IPS DF 6.9 (cell line): ENCODE measurements around the gene GABRP.
"Not testable (repeated sequence)": the region's sequence is repeated elsewhere in the genome, so short reads cannot be mapped to it uniquely, and the experiment has no call there.

Experiments used
- DNase-seq: peaks from one replicate; pipeline ENCODE4 v3.0.0-alpha.2; 2013; ENCODE audit warnings: low read depth, low spot score
- H3K27ac ChIP-seq: one replicate; pipeline ENCODE4 v1.5.1; 2013; ENCODE audit warnings: low read length, control low read depth
- H3K27me3 ChIP-seq: 2 replicates; pipeline ENCODE4 v1.6.1; 2013; ENCODE audit warnings: mild to moderate bottlenecking, low read length; ENCODE audit not compliant: control insufficient read depth, insufficient read depth
- H3K36me3 ChIP-seq: 2 replicates; pipeline ENCODE4 v1.6.1; 2013; ENCODE audit warnings: low read length; ENCODE audit not compliant: control insufficient read depth, insufficient read depth
- H3K4me1 ChIP-seq: 2 replicates; pipeline ENCODE4 v1.6.1; 2013; ENCODE audit warnings: low read length; ENCODE audit not compliant: control insufficient read depth, insufficient read depth
- H3K4me3 ChIP-seq: 2 replicates; pipeline ENCODE4 v1.5.1; 2013; ENCODE audit warnings: mild to moderate bottlenecking, low read length
- H3K9me3 ChIP-seq: 2 replicates; pipeline ENCODE4 v1.6.1; 2013; ENCODE audit warnings: low read length, inconsistent platforms; ENCODE audit not compliant: control insufficient read depth, insufficient read depth
- whole genome bisulfite sequencing: extraction: QIAGEN DNeasy Blood & Tissue Kit; methylation state at CpG from one replicate; pipeline ENCODE4 v1.1.7; 2013; ENCODE audit warnings: mixed read lengths, missing lambda C conversion rate; ENCODE audit not compliant: insufficient read length, insufficient coverage; 5-methylcytosine and 5-hydroxymethylcytosine counted together

GABRP gene

GRCh38 chr5:170832241-170832640 lies 48.7 kb downstream of the GABRP start:
- DNase-seq: no peak
- no peak overlapping the region for H3K27ac ChIP-seq
- H3K27me3 ChIP-seq: no peaks in the 10 kb centered on the region
- H3K36me3 ChIP-seq: no peaks in the 10 kb centered on the region
- H3K4me3 ChIP-seq: no peak overlapping the region
- WGBS: no CpG with 5 or more reads among the region's 7 CpGs
- no peaks in the 10 kb centered on the region for H3K4me1 ChIP-seq
- H3K9me3 ChIP-seq: no peaks in the 10 kb centered on the region

GRCh38 chr5:170833981-170834380 lies 50.5 kb downstream of the GABRP start:
- WGBS: no CpG with 5 or more reads among the region's 2 CpGs
- H3K27ac ChIP-seq, H3K27me3 ChIP-seq, DNase-seq, H3K36me3 ChIP-seq, H3K4me3 ChIP-seq, H3K4me1 ChIP-seq, H3K9me3 ChIP-seq: not testable (repeated sequence)

- no peak for DNase-seq
- no peaks in the 10 kb centered on the region for H3K4me1 ChIP-seq
- no peaks in the 10 kb centered on the region for H3K9me3 ChIP-seq
- no peaks in the 10 kb centered on the region for H3K27me3 ChIP-seq
- no peak overlapping the region for H3K27ac ChIP-seq
- WGBS: no CpG with 5 or more reads among the region's 4 CpGs
- H3K36me3 ChIP-seq: no peaks in the 10 kb centered on the region
- no peak overlapping the region for H3K4me3 ChIP-seq
These were observed 52.7 kb downstream of the GABRP start for GRCh38 chr5:170836226-170836625.

GRCh38 chr5:170843870-170844269 lies 60.3 kb downstream of the GABRP start:
- no peak overlapping the region for H3K27ac ChIP-seq
- no CpG with 5 or more reads among the region's 2 CpGs for WGBS
- no peak overlapping the region for H3K4me3 ChIP-seq

GRCh38 chr5:170844651-170845050 lies 61.1 kb downstream of the GABRP start:
- WGBS: no CpG with 5 or more reads among the region's 2 CpGs
- Histone ChIP-seq H3K9me3 (no peaks in the 10 kb centered on the region), H3K36me3 (no peaks in the 10 kb centered on the region), H3K4me1 (no peaks in the 10 kb centered on the region), H3K27ac (no peak overlapping the region), H3K4me3 (no peak overlapping the region), H3K27me3 (no peaks in the 10 kb centered on the region)
- no peak for DNase-seq

More at GRCh38 chr5:170843870-170844269, 60.3 kb downstream of the GABRP start:
- no peaks in the 10 kb centered on the region for H3K9me3 ChIP-seq
- H3K36me3 ChIP-seq: no peaks in the 10 kb centered on the region
- no peak for DNase-seq
- no peaks in the 10 kb centered on the region for H3K4me1 ChIP-seq
- no peaks in the 10 kb centered on the region for H3K27me3 ChIP-seq

- H3K9me3 ChIP-seq: no peaks in the 10 kb centered on the region
- H3K4me1 ChIP-seq: no peaks in the 10 kb centered on the region
- no peaks in the 10 kb centered on the region for H3K27me3 ChIP-seq
- H3K36me3 ChIP-seq: no peaks in the 10 kb centered on the region
- no peak overlapping the region for H3K27ac ChIP-seq
- DNase-seq: no peak
- no peak overlapping the region for H3K4me3 ChIP-seq
These were observed 62.9 kb downstream of the GABRP start for GRCh38 chr5:170846416-170846815.

GRCh38 chr5:170846846-170847245 lies 63.3 kb downstream of the GABRP start:
- no peaks in the 10 kb centered on the region for H3K9me3 ChIP-seq
- no peak overlapping the region for H3K4me3 ChIP-seq
- H3K27me3 ChIP-seq: no peaks in the 10 kb centered on the region
- no peak for DNase-seq
- H3K27ac ChIP-seq: no peak overlapping the region
- no peaks in the 10 kb centered on the region for H3K36me3 ChIP-seq
- H3K4me1 ChIP-seq: no peaks in the 10 kb centered on the region

- no peak for DNase-seq
- Histone ChIP-seq H3K9me3 (no peaks in the 10 kb centered on the region), H3K36me3 (no peaks in the 10 kb centered on the region), H3K4me3 (no peak overlapping the region), H3K4me1 (no peaks in the 10 kb centered on the region), H3K27me3 (no peaks in the 10 kb centered on the region), H3K27ac (no peak overlapping the region)
- no CpG with 5 or more reads among the region's 5 CpGs for WGBS
These were observed 64.5 kb downstream of the GABRP start for GRCh38 chr5:170848033-170848432.

- no CpG with 5 or more reads among the region's 2 CpGs for WGBS
- H3K36me3 ChIP-seq: no peaks in the 10 kb centered on the region
- no peaks in the 10 kb centered on the region for H3K9me3 ChIP-seq
- no peak overlapping the region for H3K4me3 ChIP-seq
- no peak for DNase-seq
- H3K27me3 ChIP-seq: no peaks in the 10 kb centered on the region
- no peak overlapping the region for H3K27ac ChIP-seq
- H3K4me1 ChIP-seq: no peaks in the 10 kb centered on the region
These were observed 65.8 kb downstream of the GABRP start for GRCh38 chr5:170849374-170849773.

- no peaks in the 10 kb centered on the region for H3K27me3 ChIP-seq
- no peak for DNase-seq
- WGBS: no CpG with 5 or more reads among the region's 6 CpGs
These were observed 71.0 kb downstream of the GABRP start for GRCh38 chr5:170854566-170854965.

GRCh38 chr5:170857066-170857465 lies 73.5 kb downstream of the GABRP start:
- no CpG with 5 or more reads among the region's 2 CpGs for WGBS
- H3K9me3 ChIP-seq: no peaks in the 10 kb centered on the region; the same call in 1 of the 2 replicates
- no peak overlapping the region for H3K27ac ChIP-seq
- no peaks in the 10 kb centered on the region for H3K27me3 ChIP-seq
- no peaks in the 10 kb centered on the region for H3K4me1 ChIP-seq
- no peaks in the 10 kb centered on the region for H3K36me3 ChIP-seq
- no peak overlapping the region for H3K4me3 ChIP-seq
- no peak for DNase-seq

More at GRCh38 chr5:170854566-170854965, 71.0 kb downstream of the GABRP start:
- Histone ChIP-seq H3K4me1 (no peaks in the 10 kb centered on the region), H3K27ac (no peak overlapping the region), H3K4me3 (no peak overlapping the region), H3K36me3 (no peaks in the 10 kb centered on the region), H3K9me3 (no peaks in the 10 kb centered on the region)
